HCT116 (cell line): Measurements from ENCODE around the gene CGB1. TPM values are rescaled to one million over a fixed set of nuclear protein-coding genes. Genes with fewer than 3 reads are reported as not detected.

ENCODE experiments used
- ATAC-seq: fragments of 200-7000 bp; cut with Tn5 transposase; 2 replicates; pipeline ENCODE4 v1.9.1; 2020; ENCODE audit warnings: mild to moderate bottlenecking, moderate library complexity
- BruUV-seq: library from RNA; stranded (reverse); fragments of 400-500 nt; replicated peaks from 2 replicates; lab custom pipeline; 2021; lab: Mats Ljungman, UMichigan
- CTCF ChIA-PET: fragments of 300-600 bp; sonication (Branson Sonifier 250); formaldehyde crosslinking; loops from one replicate; lab custom pipeline; 2021; ENCODE audit warnings: antibody characterized with exemption; lab: Charles Lee
- POLR2A ChIA-PET: fragments of 300-600, 350-600 bp; sonication (Branson Sonifier 250); formaldehyde crosslinking; loops from one replicate; lab custom pipeline; 2021; ENCODE audit warnings: antibody characterized with exemption; lab: Charles Lee
- RAD21 ChIA-PET, 2 experiments: fragments of 300-600 bp; sonication (Branson Sonifier 250); formaldehyde crosslinking; loops; one replicate each; lab custom pipeline; 2023; ENCODE audit warnings: low total read pairs in 2 of 2; ENCODE audit not compliant: uncharacterized antibody in 2 of 2, unreplicated experiment in 2 of 2, low non-redundant PET in 1 of 2; lab: Charles Lee
- DNase-seq: peaks from one replicate; pipeline ENCODE4 v3.0.0-alpha.2; 2010; ENCODE audit warnings: low read depth, low spot score
- H2AFZ ChIP-seq: fragments of 200-600 bp; shearing (Covaris generic), sonication (generic); 2 replicates; pipeline ENCODE4 v1.6.1; 2017; ENCODE audit warnings: low read depth, mixed run types, mixed read lengths, antibody characterized with exemption, low read length; ENCODE audit not compliant: poor library complexity, severe bottlenecking
- H3K27ac ChIP-seq: 2 replicates; pipeline ENCODE4 v1.5.1; 2012; ENCODE audit warnings: low read depth, low read length
- H3K27me3 ChIP-seq: fragments of 200-600 bp; sonication (generic); 2 replicates; pipeline ENCODE4 v1.6.1; 2016; ENCODE audit warnings: mixed run types, low read length, mixed read lengths; ENCODE audit not compliant: insufficient read depth
- H3K36me3 ChIP-seq, 2 experiments: fragments of 200-500 bp in 1 of 2; fragments of 200-600 bp in 1 of 2; sonication (Bioruptor generic) in 1 of 2; sonication (generic) in 1 of 2; 2 replicates each; pipeline versions ENCODE4 v1.5.1 to v1.6.1; 2014 to 2016; ENCODE audit warnings: low read length in 2 of 2, inconsistent platforms in 1 of 2, mixed read lengths in 1 of 2, mixed run types in 1 of 2; ENCODE audit not compliant: insufficient read depth in 2 of 2, control insufficient read depth in 1 of 2
- H3K4me1 ChIP-seq, 2 experiments: fragments of 200-600 bp in 1 of 2; sonication (generic) in 1 of 2; 2 replicates each; pipeline versions ENCODE4 v1.5.1 to v1.6.1; 2012 to 2017; ENCODE audit warnings: low read length in 2 of 2, inconsistent platforms in 1 of 2, mild to moderate bottlenecking in 1 of 2, mixed read lengths in 1 of 2, mixed run types in 1 of 2, moderate library complexity in 1 of 2; ENCODE audit not compliant: insufficient read depth in 2 of 2, control insufficient read depth in 1 of 2
- H3K4me2 ChIP-seq: fragments of 200-600 bp; sonication (generic); 2 replicates; pipeline ENCODE4 v1.6.1; 2017; ENCODE audit warnings: mixed run types, low read length, mixed read lengths
- H3K4me3 ChIP-seq, 2 experiments: fragments of 200-600 bp in 1 of 2; sonication (generic) in 1 of 2; replicated peaks in 1 of 2; 2 replicates each; pipeline ENCODE4 v1.5.1; 2011 to 2016; ENCODE audit warnings: low read length in 2 of 2, control low read depth in 1 of 2, low read depth in 1 of 2, mild to moderate bottlenecking in 1 of 2, mixed read lengths in 1 of 2, mixed run types in 1 of 2
- H3K79me2 ChIP-seq: fragments of 200-600 bp; sonication (generic); 2 replicates; pipeline ENCODE4 v1.6.1; 2017; ENCODE audit warnings: mild to moderate bottlenecking, mixed run types, low read length, moderate library complexity, mixed read lengths; ENCODE audit not compliant: insufficient read depth
- H3K9ac ChIP-seq: fragments of 200-600 bp; sonication (generic); 2 replicates; pipeline ENCODE4 v1.6.1; 2016; ENCODE audit warnings: low read length, mixed read lengths
- H3K9me2 ChIP-seq: fragments of 200-600 bp; sonication (generic), shearing (Covaris generic); 2 replicates; pipeline ENCODE4 v1.6.1; 2017; ENCODE audit warnings: mixed run types, mild to moderate bottlenecking, moderate library complexity; ENCODE audit not compliant: insufficient read depth
- H3K9me3 ChIP-seq, 2 experiments: fragments of 200-500 bp in 1 of 2; fragments of 200-600 bp in 1 of 2; sonication (Bioruptor generic) in 1 of 2; sonication (generic) in 1 of 2; 2 replicates each; pipeline ENCODE4 v1.6.1; 2014 to 2017; ENCODE audit warnings: low read length in 2 of 2, mixed read lengths in 2 of 2, inconsistent platforms in 1 of 2, low read depth in 1 of 2, mild to moderate bottlenecking in 1 of 2, mixed run types in 1 of 2, moderate library complexity in 1 of 2; ENCODE audit not compliant: control insufficient read depth in 1 of 2, insufficient read depth in 1 of 2
- H4K20me1 ChIP-seq: fragments of 200-600 bp; sonication (generic), shearing (Covaris generic); 2 replicates; pipeline ENCODE4 v1.6.1; 2017; ENCODE audit warnings: mixed run types, mild to moderate bottlenecking, moderate library complexity; ENCODE audit not compliant: insufficient read depth
- CBX3 ChIP-seq: IDR thresholded peaks from 2 replicates; pipeline ENCODE4 v1.6.1; 2012; ENCODE audit warnings: low read depth
- CEBPB ChIP-seq: IDR thresholded peaks from 2 replicates; pipeline ENCODE4 v1.6.1; 2012; ENCODE audit warnings: low read depth
- EZH2phosphoT487 ChIP-seq: fragments of 200-600 bp; IDR thresholded peaks from 2 replicates; pipeline ENCODE4 v1.6.1; 2018; ENCODE audit warnings: antibody characterized with exemption, borderline replicate concordance
- FOSL1 ChIP-seq: IDR thresholded peaks from 2 replicates; pipeline ENCODE4 v1.6.1; 2012; ENCODE audit warnings: low read depth
- POLR2AphosphoS5 ChIP-seq: IDR thresholded peaks from 2 replicates; pipeline ENCODE4 v1.6.1; 2011; ENCODE audit warnings: mild to moderate bottlenecking, low read depth, low read length, moderate library complexity
- TCF7L2 ChIP-seq: IDR thresholded peaks from 2 replicates; pipeline ENCODE4 v1.7.0; 2011; ENCODE audit warnings: borderline replicate concordance, inconsistent platforms; ENCODE audit not compliant: insufficient read depth, insufficient read length; ENCODE audit errors: extremely low read depth
- ZFX ChIP-seq: fragments of 450-650 bp; IDR thresholded peaks from 2 replicates; pipeline ENCODE4 v1.6.1; 2017
- ZNF274 ChIP-seq: fragments of 200-500 bp; sonication (Bioruptor generic); IDR thresholded peaks from 2 replicates; pipeline ENCODE4 v1.6.1; 2014; ENCODE audit warnings: mild to moderate bottlenecking, low read depth, low read length, inconsistent platforms
- intact Hi-C: fragments of 100-400 bp; cut with micrococcal nuclease; formaldehyde crosslinking; loops from 2 replicates; pipeline ENCODE4 v1.10.0; 2022
- total RNA-seq: library from RNA; stranded (reverse); gene quantifications from one replicate; pipeline ENCODE4 v1.2.1, GENCODE V29; 2021; ENCODE audit not compliant: unreplicated experiment
- TF ChIP-seq, protein P1 (sequence below), 3 experiments: fragments of 200-600 bp in 1 of 3; sonication (generic) in 1 of 3; IDR thresholded peaks in 2 of 3; conservative IDR thresholded peaks in 1 of 3; 2 replicates each; pipeline ENCODE4 v1.5.1; 2012 to 2017; ENCODE audit warnings: low read depth in 2 of 3, low read length in 2 of 3, antibody characterized with exemption in 1 of 3, borderline replicate concordance in 1 of 3, control low read depth in 1 of 3, mild to moderate bottlenecking in 1 of 3, mixed read lengths in 1 of 3, mixed run types in 1 of 3, moderate library complexity in 1 of 3; ENCODE audit not compliant: insufficient read depth in 1 of 3
- TF ChIP-seq, protein P2 (sequence below): IDR thresholded peaks from 2 replicates; pipeline ENCODE4 v1.6.1; 2012
- TF ChIP-seq, protein P3 (sequence below): IDR thresholded peaks from 2 replicates; pipeline ENCODE4 v1.6.1; 2011; ENCODE audit warnings: mild to moderate bottlenecking, low read length, moderate library complexity; ENCODE audit not compliant: insufficient replicate concordance; ENCODE audit errors: extremely low read depth

Gene CGB1
- total RNA-seq, 1 experiment from 2014 or later, result 0.76 TPM

DNA sequence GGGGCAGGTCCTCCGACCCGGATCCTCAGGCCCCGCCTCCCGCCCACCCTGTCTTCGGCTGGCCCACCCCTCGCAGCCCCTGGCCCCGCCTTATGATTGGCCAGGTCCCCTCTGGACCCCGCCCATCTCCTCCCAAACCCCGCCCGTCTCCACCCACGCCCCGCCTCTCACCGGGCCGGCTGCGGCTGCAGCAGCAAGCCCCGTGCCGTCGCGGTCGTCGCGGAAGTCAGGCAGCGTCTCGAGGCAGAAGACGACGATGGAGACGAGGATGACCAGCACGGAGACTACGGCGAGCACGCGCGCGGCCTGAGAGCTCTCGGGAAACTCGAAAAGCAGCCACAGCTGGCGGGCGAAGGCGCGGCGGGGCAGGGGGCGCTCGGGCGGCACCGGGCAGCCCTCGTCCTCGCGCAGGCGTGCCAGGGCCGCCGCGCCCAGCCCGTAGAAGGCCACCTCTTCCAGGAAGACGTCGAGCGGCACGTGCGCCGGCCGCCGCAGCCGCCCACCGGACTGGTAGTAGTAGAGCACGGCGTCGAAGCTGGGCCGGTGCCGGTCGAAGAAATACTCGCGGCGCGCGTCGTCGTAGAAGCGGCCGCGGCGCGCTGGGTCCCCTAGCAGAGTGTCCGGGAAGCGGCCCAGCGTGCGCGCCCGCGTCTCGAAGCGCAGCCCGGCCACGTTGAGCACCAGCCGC is 35.3 kb upstream of the CGB1 start:
- no peak for DNase-seq
- no peaks in the 10 kb centered on the region for H3K27me3 ChIP-seq
- no peak for TF ChIP-seq EZH2phosphoT487
- TF ChIP-seq ZFX, result no peak
- no peak for TF ChIP-seq TCF7L2
- TF ChIP-seq, protein P1, sequence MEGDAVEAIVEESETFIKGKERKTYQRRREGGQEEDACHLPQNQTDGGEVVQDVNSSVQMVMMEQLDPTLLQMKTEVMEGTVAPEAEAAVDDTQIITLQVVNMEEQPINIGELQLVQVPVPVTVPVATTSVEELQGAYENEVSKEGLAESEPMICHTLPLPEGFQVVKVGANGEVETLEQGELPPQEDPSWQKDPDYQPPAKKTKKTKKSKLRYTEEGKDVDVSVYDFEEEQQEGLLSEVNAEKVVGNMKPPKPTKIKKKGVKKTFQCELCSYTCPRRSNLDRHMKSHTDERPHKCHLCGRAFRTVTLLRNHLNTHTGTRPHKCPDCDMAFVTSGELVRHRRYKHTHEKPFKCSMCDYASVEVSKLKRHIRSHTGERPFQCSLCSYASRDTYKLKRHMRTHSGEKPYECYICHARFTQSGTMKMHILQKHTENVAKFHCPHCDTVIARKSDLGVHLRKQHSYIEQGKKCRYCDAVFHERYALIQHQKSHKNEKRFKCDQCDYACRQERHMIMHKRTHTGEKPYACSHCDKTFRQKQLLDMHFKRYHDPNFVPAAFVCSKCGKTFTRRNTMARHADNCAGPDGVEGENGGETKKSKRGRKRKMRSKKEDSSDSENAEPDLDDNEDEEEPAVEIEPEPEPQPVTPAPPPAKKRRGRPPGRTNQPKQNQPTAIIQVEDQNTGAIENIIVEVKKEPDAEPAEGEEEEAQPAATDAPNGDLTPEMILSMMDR (IDR thresholded peaks at IDR 0.05 in 2 of 3, conservative IDR thresholded peaks at IDR 0.05 in 1 of 3; ENCODE audit: borderline replicate concordance in 1 of 3, insufficient read depth in 1 of 3, low read depth in 2 of 3, low read length in 2 of 3), result no peak
- TF ChIP-seq, protein P2, sequence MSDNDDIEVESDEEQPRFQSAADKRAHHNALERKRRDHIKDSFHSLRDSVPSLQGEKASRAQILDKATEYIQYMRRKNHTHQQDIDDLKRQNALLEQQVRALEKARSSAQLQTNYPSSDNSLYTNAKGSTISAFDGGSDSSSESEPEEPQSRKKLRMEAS, result no peak
- no peak for ATAC-seq
- ChIA-PET RAD21 (no interaction called here), POLR2A (no interaction called here), CTCF (no interaction called here)
- H3K79me2 ChIP-seq, result no peaks in the 10 kb centered on the region
- H3K36me3 ChIP-seq, result no peaks in the 10 kb centered on the region
- H3K4me1 ChIP-seq, result peaks cover 17 to 19% of the 10 kb centered on the region in 2 experiments
- no TSS peak for BruUV-seq
- H2AFZ ChIP-seq, result no peak overlapping the region
- no peaks in the 10 kb centered on the region for H3K9me3 ChIP-seq
- no peak overlapping the region for H3K4me2 ChIP-seq
- no peak overlapping the region for H3K4me3 ChIP-seq
- no peaks in the 10 kb centered on the region for H4K20me1 ChIP-seq
- intact Hi-C loops, result no loop called here
- no peak overlapping the region for H3K27ac ChIP-seq
- no peaks in the 10 kb centered on the region for H3K9me2 ChIP-seq
- H3K9ac ChIP-seq, result no peak overlapping the region

DNA sequence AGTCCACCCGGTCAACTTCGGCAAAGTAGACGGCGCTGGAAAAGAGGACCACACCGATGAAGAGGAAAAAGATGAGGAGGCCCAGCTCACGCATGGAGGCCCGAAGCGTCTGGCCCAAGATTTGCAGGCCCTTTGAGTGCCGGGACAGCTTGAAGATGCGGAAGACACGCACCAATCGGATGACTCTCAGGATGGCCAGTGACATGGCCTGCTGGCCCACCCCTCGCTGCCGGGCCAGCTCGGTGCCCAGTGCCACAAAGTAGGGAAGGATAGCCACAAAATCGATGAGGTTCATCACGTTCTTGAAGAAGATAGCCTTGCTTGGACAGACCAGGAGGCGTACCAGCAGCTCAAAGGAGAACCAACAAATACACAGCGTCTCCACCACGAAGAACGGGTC is 33.7 kb upstream of the CGB1 start:
- ATAC-seq, result no peak
- TF ChIP-seq, protein P3, sequence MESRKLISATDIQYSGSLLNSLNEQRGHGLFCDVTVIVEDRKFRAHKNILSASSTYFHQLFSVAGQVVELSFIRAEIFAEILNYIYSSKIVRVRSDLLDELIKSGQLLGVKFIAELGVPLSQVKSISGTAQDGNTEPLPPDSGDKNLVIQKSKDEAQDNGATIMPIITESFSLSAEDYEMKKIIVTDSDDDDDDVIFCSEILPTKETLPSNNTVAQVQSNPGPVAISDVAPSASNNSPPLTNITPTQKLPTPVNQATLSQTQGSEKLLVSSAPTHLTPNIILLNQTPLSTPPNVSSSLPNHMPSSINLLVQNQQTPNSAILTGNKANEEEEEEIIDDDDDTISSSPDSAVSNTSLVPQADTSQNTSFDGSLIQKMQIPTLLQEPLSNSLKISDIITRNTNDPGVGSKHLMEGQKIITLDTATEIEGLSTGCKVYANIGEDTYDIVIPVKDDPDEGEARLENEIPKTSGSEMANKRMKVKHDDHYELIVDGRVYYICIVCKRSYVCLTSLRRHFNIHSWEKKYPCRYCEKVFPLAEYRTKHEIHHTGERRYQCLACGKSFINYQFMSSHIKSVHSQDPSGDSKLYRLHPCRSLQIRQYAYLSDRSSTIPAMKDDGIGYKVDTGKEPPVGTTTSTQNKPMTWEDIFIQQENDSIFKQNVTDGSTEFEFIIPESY, result no peak
- TF ChIP-seq CBX3 (no peak), POLR2AphosphoS5 (no peak), CEBPB (no peak), FOSL1 (no peak), ZNF274 (no peak)

More for the DNA sequence above, 33.7 kb upstream of the CGB1 start:
- DNase-seq, result no peak
- Histone ChIP-seq H3K36me3 (no peaks in the 10 kb centered on the region), H3K9me3 (no peaks in the 10 kb centered on the region), H3K4me3 (no peak overlapping the region), H3K4me1 (peaks cover 20 to 34% of the 10 kb centered on the region in 2 experiments), H3K27me3 (no peaks in the 10 kb centered on the region), H3K4me2 (no peak overlapping the region), H3K9ac (no peak overlapping the region), H3K79me2 (no peaks in the 10 kb centered on the region), H4K20me1 (no peaks in the 10 kb centered on the region), H2AFZ (no peak overlapping the region), H3K27ac (no peak overlapping the region), H3K9me2 (no peaks in the 10 kb centered on the region)
- RAD21 ChIA-PET, result no interaction called here
- intact Hi-C loops, result no loop called here
- BruUV-seq, result no TSS peak
- POLR2A ChIA-PET, result interaction anchor here (1.3 kb wide), 1 partner anchor 13 kb away, joined by 4 read pairs; the partner anchor contains the start of gene CGB7
- CTCF ChIA-PET, result interaction anchor here (0.9 to 1.0 kb wide), 2 partner anchors 27 to 77 kb away, joined by 3 read pairs; partner anchors contain the start of gene RUVBL2
